GM18907 (cell line): ENCODE data around the gene TBKBP1.

Source experiments
- ATAC-seq: cut with Tn5 transposase; IDR thresholded peaks from one replicate; pipeline ENCODE4 v1.9.1; 2021; ENCODE audit warnings: mild to moderate bottlenecking, moderate library complexity; ENCODE audit not compliant: unreplicated experiment

Gene TBKBP1

GRCh38 chr17:47693731-47694580 is at the start of gene TBKBP1:
TBKBP1 (plus strand) TSS chr17:47694161; CDS start chr17:47696113, 1,952 bp downstream.
- no peak for ATAC-seq

- no peak for ATAC-seq
These were observed 49.6 kb upstream of the TBKBP1 start for GRCh38 chr17:47644324-47644723.

GRCh38 chr17:47649153-47649971 is 44.6 kb upstream of the TBKBP1 start, which contains the start of gene KPNB1:
KPNB1 (plus strand) TSS chr17:47649919; CDS start chr17:47650245, 326 bp downstream.
- peak; percentile 84 for ATAC-seq

GRCh38 chr17:47649972-47650524 is 43.9 kb upstream of the TBKBP1 start:
- peak; percentile 8 for ATAC-seq

GRCh38 chr17:47650525-47651522 is 43.1 kb upstream of the TBKBP1 start:
- peak; percentile 58 for ATAC-seq

GRCh38 chr17:47651704-47652103 is 42.3 kb upstream of the TBKBP1 start:
- ATAC-seq, result no peak

- no peak for ATAC-seq
These were observed 41.4 kb upstream of the TBKBP1 start for GRCh38 chr17:47652570-47652969.

- ATAC-seq, result no peak
These were observed 40.5 kb upstream of the TBKBP1 start for GRCh38 chr17:47653442-47653841.

GRCh38 chr17:47654991-47655390 is 39.0 kb upstream of the TBKBP1 start:
- ATAC-seq, result no peak

GRCh38 chr17:47660064-47660492 is 33.9 kb upstream of the TBKBP1 start:
- peak; percentile 53 for ATAC-seq

- ATAC-seq, result peak; percentile 52
These were observed 29.9 kb upstream of the TBKBP1 start for GRCh38 chr17:47663912-47664623.

- ATAC-seq, result no peak
These were observed 29.4 kb upstream of the TBKBP1 start for GRCh38 chr17:47664624-47664941.

- ATAC-seq, result no peak
These were observed 28.3 kb upstream of the TBKBP1 start for GRCh38 chr17:47665655-47666054.

- no peak for ATAC-seq
These were observed 24.9 kb upstream of the TBKBP1 start for GRCh38 chr17:47669081-47669480.

- ATAC-seq, result no peak
These were observed 23.9 kb upstream of the TBKBP1 start for GRCh38 chr17:47670064-47670463.

GRCh38 chr17:47674499-47674898 is 19.5 kb upstream of the TBKBP1 start:
- ATAC-seq, result no peak

GRCh38 chr17:47675380-47676198 is 18.4 kb upstream of the TBKBP1 start:
- no peak for ATAC-seq

GRCh38 chr17:47676199-47676472 is 17.8 kb upstream of the TBKBP1 start:
- ATAC-seq, result no peak

- no peak for ATAC-seq
These were observed 17.3 kb upstream of the TBKBP1 start for GRCh38 chr17:47676510-47677165.
